Measurements from ENCODE around the gene OVCA2.
"Not testable (repeated sequence)": the region's sequence is repeated elsewhere in the genome, so short reads cannot be mapped to it uniquely, and the experiment has no call there.

The OVCA2 gene

DNA sequence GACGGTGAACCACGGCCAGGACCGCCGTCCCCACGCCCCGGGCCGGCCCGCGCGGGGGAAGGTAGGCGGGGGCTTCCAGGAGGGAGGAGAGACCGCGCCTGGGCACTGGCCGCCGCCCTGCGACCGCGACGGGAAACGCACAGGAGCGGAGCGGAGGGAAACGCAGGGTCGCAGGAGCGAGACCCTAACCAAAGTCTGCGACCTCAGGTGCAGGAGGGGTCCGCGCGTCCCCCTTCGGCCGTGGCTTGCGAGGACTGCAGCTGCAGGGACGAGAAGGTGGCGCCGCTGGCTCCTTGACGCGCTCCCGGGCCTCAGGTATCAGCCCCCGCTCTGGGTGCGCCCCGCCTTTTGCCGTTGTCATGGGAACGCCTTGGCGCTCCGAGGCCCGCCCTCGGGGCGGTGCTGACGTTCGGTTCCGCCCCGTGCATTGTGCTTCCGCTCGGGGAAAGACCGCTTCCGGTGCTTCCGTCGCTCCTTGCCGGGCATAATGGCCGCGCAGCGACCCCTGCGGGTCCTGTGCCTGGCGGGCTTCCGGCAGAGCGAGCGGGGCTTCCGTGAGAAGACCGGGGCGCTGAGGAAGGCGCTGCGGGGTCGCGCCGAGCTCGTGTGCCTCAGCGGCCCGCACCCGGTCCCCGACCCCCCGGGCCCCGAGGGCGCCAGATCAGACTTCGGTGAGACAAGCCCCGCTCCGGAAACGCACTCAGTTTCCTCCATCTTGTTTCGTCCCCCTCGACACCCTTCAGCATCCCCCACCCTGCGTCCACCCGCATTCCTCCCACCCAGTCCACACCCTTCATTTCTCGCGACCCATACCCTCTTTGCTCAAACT is at the start of gene OVCA2:
OVCA2 (plus strand) TSS at position 462 of the 829 bp plus-strand sequence; CDS start at position 488, 26 bp downstream.
- peak; percentile 94 for DNase-seq

DNA sequence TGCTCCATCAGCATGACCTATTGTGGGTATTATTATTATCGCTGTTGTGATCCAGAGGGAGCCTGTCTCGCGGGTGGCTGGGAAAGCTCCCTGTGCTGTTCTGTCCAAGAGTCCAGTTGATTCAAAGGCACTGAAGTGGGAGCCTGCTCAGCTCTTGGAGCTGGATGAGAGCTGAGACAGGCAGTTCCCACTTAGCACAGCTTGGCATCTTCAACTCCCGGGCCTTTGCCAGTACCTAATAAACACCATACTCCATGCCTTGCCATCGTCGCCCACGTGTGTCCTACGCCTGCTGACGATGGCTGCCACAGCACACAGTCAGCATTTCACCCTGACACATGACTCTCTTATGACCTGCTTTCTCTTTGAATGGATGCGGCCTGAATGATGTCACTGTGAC is 49.3 kb upstream of the OVCA2 start:
- DNase-seq: no peak

DNA sequence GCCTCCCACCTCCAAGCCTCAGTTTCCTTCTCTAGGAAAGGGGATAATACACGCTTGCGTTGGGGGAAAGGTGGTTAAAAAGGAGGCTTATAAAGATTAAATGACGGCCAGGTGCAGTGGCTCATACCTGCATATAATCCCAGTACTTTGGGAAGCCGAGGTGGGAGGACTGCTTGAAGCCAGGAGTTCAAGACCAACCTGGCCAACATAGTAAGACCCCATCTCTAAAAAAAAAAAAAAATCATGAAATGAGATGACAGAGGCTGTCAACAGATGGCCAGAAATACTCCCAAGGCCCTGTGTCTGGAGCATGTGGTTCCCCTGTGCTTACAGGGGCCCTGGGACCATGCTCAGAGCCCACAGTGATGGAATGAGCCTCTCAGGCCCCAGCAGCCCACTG is 47.1 kb upstream of the OVCA2 start:
- no peak for DNase-seq

DNA sequence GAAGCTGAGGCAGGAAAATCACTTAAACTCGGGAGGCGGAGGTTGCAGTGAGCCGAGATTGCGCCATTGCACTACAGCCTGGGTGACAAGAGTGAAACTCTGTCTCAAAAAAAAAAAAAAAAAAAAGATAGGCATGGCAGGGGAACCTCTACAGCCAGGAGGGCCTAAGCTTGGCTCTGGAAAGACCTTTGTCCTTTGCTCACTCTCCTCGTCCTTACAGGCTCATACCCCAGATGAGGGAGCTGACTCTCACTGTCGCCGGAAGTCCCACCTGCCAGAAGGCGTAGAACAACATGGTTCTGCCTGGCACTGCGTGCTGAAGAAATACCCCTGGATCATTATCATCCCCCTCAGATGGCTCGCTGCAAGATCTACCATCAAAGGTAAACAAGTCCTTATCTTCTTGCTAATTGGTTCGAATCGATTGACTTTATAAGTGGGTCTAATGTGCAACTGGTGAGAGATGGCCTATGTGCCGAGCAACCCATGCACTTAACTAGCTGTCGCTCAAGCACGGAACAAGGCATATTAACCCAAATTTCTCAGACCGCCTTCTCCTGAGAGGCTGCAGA is 46.4 kb upstream of the OVCA2 start:
- no peak for DNase-seq

DNA sequence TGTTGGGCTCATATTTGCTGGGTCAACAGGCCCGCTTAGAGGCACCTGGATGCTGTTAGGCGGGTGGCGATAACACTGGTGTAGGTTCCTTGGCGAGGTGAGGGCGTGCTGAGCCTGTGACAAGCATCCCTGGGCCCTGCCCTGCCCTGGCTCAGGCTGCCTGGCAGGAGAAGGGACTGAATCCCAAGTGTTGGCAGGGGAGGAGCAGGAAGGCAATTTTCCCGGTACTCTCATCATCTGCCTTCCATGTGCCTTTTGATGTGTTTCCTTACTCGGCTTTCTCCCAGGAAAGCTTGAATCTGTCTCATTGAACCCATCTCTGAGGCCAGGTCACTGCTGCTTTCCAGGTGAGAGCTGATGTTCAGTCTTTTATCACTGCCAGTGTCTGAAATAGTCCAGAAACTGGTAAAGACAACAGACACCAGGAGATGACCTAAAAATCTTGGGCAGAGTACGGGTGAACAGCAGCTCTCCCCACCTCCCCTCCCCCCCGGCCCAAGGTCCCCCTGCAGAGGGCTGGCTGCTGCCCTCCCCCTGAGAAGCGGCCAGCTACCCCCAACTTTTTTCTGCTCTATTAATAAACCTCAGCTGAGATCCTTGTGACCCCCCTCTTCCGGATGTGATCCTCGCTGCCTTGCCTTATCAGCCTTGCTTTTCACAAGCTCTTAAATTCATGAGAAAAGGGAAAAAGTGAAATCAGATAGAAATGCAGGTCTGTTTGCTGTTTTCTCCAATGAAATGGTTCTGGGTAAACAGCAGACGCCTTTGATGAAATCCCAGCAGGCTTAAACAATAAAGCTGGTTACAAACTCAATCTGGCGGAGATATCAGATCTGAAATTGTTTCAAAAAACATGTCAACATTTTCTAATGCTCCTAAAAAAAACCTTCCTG is 45.7 kb upstream of the OVCA2 start:
- no peak for DNase-seq

DNA sequence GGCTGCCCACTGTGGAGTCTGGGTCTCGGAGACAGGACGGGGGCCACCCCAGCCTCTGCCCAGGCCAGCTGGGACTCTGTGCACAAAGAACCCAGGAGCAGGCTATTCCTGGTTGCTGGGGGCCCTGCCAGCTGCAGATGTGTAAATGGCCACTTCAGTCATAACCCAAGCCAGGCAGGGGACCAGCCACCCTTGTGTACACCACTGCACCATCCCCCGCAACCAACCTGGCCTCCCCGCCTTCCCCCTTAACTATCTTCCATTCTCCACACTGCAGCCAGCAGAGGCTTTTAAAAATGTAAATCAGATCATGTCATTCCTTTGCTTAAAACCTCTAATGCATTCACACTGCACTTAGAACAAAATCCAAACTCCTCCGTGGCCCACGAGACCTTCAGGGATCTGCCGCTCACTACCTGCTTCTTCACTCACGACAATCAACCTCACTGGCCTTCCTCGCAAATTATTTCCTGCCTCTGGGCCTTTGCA is 45.0 kb upstream of the OVCA2 start:
- DNase-seq: no peak

DNA sequence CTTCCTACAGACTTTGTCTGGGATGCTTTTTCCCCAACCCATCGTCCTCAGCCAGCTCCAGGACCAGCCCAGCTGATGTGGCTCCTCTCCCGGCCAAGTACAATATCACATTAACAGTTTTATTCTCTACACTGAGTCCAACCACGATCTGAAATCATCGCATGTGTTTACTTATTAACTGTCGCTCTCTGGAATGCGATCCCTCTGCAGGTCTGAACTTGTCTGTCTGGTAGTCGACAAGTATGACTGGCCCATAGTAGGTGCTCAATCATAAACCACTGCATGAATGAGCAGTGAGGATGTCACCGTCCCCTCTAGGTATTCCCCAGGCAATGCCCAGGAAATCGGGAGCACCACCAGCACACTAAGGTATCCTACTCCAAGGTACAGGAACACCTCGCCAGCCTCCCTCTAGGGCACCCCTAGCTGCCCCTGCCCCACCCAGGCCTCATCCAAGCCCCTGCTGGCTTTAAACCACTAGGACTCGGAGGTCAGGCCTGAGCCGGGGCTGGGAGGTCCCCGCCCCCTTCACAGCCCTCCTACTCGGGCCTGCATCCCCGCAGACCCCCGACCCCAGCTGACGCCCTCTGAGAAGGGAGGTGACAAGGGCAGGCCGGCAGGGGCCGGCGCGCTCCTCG is 44.4 kb upstream of the OVCA2 start:
- DNase-seq: no peak

DNA sequence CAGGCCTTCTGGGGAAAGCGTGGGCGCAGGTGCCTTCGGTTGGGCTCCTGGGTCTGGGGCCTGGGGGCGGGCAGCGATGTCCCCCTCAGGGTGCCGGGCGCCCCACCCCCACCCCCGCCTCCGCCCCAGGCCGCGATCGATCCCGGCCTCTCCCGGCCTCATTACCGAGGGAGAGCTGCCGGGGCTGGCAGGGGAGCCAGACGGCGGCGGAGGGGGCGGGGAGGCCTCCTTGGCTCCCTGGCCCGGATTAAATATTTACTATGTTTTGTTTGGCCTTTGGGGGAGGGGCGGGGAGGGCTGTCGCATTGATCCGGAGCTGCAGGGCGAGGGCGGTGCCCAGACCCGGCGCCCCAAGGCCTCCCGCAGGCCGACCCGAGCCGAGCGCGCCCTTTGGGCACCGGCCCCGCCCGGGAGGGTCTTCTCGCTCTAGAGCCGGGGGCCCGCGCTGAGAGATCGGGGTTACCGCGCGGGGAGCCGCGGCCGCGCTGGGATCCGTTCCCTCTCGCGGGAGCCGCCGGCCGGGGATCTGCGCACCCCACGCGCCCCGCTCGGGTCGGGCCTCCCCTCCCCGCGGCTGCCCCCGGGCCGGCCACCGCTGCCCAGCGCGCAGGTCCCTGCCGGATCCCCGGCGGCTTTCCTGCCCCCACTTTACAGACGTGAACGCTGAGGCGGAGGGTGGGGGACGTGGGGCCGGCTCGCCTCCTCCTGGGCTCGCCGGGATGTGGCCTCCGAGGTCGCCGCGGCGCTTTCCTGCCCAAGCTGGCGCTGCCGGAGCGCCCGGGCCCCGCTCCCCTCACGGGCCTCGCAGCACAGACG is 43.7 kb upstream of the OVCA2 start:
- DNase-seq: no peak

DNA sequence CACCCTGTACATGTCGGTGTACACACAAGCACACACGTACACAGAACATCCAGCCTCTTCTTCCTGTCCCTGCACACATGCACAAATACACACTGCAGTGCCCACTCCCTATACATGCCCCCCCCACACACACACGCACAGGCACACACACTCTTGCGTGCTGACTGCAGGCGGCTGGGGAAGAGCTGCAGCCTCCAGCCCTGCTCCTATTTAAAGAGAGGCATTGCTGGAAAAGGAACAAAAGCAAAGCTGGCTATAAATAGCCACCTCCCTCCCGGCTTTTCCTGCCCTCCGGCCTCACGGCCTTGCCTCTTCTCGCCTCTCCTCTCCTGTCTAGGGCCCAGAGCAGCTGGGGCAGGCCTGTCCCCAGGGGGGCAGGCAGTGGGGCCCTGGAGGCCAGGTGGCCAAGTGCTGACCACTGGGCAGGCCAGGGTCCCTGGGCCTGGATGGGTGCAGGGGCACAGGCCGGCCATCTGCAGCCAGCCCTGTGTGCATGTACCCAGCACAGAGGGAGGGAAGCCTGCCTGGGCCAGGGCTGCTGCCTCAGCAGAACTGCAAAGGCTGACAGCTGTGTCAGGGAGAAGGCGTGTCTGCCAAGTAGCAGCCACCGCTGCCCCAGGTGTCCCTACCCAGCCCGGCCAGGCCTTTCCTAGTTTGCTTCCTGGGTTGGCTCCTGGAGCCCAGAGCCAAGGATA is 42.1 kb upstream of the OVCA2 start:
- DNase-seq: peak; percentile 87

DNA sequence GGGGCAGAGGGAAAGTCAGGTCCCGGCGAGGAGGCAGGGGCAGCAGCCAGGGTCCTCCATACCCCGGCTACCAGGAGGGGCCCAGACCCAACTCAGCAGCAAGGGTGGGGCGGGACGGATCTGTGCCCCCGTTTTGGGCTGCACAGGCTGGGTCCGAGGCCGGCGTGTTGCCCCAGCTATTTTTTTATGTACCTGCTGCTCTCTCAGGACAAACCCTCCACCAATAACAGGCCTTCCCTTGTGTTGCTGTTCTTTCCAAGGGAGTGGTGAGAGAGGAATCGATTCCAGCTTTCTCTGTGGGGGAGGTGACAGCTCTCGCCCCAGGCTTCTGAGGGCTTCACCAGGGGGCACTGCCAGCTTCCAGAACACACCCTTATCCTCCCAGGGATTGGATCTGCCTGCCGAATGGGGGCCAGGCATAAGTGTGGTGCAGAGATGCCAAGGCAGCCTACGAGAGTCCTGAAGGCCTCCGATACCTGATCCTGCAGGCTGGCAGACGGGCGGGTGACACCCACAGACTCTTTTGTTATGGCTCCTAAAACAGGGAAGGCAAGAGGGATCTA is 39.0 kb upstream of the OVCA2 start:
- DNase-seq: no peak

DNA sequence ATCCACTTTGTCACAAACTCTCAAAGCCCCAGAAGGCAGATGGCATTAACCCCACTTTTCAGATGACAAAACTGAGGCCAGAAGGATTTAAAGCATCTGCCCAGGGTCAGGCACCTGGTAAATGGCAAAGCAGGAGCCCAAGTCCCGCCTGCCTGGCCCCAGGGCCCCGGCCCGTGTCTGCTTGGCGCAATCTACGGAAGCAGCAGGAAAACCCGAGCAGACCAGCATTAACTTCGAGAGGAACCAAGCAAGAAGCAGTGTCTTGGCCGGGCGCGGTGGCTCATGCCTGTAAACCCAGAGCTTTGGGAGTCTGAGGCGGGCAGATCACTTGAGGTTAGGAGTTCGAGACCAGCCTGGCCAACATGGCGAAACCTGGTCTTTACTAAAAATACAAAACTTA is 38.3 kb upstream of the OVCA2 start:
- DNase-seq: no peak

DNA sequence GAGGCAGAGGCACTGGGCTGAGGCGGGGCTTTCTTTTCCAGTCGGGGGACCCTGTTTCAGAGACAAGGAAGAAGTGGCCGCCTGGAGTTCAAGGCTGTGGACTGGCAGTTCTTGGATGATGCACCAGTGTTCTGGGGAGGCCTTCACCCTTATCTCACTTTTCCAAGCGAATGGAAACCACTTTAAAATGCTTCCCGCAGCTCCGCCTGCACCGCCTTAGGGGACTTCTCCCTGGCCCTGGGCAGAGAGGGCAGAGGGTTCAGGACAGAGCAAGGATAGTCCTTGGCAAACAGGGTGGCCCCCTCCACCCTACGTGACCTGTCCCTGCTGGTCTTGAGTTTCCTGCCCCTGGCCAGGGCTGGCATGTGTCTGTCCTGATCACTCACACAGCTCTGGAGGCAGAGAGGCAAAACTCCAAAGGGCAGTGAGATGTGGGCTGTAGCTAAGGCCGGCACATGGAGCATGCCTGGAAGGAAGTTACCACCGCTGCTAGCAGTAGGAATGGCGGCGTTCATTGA is 37.3 kb upstream of the OVCA2 start:
- DNase-seq: no peak

DNA sequence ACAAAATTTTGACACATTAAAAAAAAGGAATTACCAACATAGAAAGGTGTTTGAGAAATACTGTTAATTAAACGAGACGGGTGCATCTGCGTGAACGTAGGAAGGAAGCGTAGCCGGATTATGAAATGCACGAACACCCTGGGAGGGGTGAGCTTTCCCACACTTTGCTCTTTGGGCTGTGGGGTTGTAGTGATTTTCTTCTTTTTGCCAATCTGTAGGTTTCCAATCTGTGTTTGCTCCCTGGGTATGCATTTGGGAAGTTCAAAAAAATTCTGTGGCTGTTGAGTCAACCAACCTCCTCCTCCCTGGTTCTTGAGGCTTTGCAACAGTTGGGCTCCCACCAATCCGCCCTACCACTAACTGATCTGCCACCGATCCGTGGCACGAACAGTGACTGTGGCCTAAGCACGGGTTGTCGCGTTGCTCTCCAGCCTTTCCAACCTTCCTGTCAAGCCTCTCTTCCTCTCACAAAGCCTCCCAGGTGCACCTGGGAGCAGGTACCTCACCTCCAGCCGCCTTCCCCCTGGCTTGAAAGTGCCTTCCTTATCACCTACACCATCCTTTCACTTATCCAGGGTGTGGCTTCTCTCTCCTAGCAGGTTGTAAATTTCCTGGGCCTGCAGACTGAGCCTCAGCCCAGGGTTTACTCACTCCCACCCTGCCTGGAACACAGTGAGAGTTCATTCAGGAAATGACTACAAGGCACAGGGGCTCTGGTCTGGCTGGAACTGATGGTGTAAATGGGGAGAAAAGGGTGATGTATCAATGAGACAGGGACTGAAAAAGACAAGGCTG is 33.3 kb upstream of the OVCA2 start:
- DNase-seq: no peak

DNA sequence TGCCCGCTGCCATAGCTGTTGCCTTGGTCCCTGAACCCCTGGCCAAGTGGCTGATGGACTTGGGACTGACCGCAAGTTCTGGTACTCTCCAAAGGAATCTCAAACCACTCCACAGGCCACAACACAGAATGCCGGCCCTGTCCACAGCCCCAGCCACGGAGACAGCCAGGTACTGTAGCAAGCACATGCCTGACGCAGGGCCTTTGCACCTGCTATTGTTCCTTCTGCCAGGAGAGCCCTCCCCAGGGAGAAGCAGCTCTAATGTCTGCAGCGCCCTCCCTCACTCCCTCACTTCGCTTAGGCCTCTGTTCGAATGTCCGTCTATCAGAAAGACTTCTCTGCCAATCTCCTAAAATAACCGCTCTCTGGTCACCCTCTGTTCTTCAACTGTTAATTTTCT is 32.1 kb upstream of the OVCA2 start:
- no peak for DNase-seq

DNA sequence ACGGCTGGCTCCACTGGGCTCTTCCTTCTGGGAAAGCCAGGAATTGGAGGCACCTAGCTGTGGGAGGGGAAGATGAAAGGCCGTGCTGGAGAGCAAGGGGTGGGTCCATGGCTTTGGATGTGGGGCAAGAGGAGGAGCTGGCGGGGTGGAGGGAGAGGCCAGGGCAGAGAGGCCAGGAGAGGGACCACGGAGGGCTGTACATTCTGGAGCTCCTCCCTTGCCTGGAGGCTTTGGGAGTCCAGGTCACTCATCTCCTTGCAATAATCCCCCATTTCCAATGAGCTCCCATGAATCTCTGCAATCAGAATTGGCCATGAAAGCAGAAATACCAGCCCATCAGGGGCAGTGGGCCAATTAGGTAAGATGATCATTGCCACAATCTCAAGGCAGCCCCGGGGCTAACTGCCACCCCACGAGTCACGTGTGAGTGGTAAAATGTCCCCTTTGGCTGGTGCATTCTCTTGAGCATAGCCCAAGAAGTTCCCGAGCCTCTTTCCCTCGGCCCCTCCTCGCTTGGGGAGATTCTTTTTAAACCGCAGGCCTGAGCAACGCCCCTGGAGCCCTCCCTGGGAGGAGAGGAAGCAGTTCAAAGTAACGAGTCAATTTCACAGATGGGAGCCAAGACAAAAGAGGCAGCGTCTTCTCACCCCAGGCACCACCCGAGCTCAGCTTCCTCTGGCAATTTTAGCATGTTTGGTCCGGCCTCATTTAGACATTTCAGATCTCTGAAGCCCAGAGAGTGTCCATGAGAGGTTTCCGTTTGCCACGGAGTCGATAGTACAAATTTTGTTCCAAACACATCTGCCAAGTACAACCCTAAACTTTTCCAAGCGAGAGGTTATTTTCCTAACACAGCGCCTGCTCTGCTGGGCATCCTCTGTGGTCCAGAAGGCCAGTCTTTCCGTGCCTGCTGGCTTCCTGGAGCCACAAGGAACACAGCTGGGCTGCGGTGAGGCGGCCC is 30.1 kb upstream of the OVCA2 start:
- peak; percentile 19 for DNase-seq

DNA sequence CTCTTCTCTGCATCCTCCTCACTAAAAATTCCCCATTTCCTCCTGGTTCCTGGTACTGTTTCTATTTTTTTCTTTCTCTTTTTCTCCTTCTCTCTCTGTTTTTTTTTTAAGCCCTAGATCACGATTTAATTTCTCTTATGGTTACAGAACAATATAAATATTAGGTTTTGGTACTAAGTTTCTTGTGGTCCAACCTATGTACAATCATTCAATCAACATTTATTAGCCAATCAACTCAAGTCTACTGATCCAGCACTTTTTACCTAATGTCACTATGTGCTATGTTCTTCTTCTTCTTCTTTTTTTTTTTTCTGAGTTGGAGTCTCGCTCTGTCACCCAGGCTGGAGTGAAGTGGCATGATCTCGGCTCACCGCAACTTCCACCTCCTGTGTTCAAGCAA is 29.3 kb upstream of the OVCA2 start:
- no peak for DNase-seq

DNA sequence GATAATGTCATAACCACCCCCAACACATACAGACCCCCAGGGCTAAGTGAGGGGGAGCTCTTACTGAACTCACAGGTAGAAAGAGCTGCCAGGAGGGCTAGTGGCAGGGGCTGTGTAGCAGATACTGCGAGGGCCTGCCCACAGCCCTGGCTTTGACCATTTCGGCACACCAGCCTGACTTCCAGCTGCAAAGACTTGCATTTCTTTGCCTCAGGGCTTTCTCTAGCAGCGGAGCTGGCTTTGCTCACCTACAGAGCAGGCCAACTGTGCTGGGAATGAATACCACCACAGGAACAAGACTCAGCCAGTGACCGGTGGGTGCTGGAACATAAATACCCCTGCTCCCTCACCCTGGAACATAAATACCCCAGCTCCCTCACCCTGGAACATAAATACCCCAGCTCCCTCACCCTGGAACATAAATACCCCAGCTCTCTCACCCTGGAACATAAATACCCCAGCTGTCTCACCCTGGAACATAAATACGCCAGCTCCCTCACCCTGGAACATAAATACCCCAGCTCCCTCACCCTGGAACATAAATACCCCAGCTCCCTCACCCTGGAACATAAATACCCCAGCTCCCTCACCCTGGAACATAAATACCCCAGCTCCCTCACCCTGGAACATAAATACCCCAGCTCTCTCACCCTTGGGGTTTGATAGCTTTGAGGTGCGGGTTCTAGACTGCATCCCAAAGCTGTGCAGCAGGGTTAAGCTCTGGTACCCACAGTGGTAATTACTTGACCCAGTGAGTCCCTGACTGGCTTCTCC is 28.4 kb upstream of the OVCA2 start:
- DNase-seq: not testable (repeated sequence)

DNA sequence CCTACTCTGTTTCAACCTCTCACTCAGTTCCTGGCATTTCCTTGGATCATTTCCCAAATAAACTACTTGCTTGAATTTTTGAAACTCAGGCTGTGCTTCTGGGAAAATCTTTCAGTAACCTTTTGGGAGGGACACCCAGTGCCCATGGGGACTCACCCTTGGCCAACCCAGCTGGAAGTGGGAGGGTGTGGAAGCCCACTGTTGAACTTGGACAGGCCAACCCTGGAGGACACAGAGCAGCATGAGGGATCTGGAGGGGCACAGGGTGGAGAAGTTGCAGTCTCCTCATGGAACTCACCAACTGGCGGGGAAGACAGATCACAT is 27.9 kb upstream of the OVCA2 start:
- DNase-seq: no peak
